ENCODE measurements around the gene GPR107.

GRCh38 chr9:130181678-130182380 lies 128.1 kb downstream of the GPR107 start:
- TF ChIP-seq CTCF (IDR thresholded peaks at IDR 0.05) (no peak), POLR2A (IDR thresholded peaks at IDR 0.05) (no peak), POLR2AphosphoS5 (IDR thresholded peaks at IDR 0.05) (no peak), EP300 (IDR thresholded peaks at IDR 0.05) (no peak)

All from stomach (tissue), 4 donors.